Ecto neural progenitor cell (in vitro differentiated cells): ENCODE data around the gene ZC3H18.

Experiments used
- DNase-seq: peaks from one replicate; pipeline ENCODE4 v3.0.0-alpha.2; 2018; ENCODE audit warnings: low spot score

ZC3H18 gene

DNA sequence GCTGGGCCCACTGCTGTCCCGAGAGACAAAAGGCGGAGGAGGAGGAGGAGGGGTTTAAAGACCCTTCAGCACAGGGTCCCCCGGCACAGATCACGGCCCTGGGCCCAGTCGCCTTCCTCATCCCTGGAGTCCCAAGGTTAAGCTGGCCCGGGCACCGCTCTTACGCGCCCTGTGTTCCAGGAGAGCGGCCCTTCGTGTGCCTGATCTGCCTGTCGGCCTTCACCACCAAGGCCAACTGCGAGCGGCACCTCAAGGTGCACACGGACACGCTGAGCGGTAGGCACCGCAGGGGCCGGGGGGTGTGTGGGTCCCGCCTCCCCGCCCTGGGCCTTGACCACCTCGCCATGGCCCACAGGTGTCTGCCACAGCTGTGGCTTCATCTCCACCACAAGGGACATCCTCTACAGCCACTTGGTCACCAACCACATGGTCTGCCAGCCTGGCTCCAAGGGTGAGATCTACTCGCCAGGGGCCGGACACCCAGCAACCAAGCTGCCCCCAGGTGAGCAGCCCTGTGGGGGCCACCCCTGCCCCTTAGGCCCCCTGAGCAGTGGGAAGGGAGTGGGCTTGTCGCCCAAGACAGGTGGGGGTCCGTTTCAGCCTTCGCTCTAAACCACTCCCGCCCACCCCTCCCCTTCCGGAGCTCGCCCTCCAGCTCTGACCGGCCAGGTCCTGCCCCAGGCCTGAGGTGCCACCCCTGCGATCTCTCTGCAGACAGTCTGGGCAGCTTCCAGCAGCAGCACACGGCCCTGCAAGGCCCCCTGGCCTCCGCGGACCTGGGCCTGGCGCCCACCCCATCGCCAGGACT lies 37.6 kb upstream of the ZC3H18 start:
- no peak for DNase-seq

DNA sequence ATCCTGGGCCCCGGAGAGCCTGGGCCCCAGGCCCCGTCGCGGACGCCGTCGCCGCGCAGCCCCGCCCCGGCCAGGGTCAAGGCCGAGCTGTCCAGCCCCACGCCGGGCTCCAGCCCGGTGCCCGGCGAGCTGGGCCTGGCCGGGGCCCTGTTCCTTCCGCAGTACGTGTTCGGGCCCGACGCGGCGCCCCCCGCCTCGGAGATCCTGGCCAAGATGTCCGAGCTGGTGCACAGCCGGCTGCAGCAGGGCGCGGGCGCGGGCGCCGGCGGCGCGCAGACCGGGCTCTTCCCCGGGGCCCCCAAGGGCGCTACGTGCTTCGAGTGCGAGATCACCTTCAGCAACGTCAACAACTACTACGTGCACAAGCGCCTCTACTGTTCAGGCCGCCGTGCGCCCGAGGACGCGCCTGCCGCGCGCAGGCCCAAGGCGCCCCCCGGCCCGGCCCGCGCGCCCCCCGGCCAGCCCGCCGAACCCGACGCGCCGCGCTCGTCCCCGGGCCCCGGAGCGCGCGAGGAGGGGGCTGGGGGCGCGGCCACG lies 36.8 kb upstream of the ZC3H18 start:
- no peak for DNase-seq

DNA sequence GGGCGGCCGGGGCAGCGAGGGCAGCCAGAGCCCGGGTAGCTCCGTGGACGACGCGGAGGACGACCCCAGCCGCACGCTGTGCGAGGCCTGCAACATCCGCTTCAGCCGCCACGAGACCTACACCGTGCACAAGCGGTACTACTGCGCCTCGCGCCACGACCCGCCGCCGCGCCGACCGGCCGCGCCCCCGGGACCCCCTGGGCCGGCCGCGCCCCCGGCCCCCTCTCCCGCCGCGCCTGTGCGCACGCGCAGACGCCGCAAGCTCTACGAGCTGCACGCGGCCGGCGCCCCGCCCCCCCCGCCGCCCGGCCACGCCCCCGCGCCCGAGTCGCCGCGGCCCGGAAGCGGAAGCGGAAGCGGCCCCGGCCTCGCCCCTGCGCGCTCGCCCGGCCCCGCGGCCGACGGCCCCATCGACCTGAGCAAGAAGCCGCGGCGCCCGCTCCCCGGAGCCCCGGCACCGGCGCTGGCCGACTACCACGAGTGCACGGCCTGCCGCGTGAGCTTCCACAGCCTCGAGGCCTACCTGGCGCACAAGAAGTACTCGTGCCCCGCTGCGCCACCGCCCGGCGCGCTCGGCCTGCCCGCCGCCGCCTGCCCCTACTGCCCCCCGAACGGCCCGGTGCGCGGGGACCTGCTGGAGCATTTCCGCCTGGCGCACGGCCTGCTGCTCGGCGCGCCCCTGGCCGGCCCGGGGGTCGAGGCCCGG lies 36.1 kb upstream of the ZC3H18 start:
- DNase-seq: peak; percentile 90

DNA sequence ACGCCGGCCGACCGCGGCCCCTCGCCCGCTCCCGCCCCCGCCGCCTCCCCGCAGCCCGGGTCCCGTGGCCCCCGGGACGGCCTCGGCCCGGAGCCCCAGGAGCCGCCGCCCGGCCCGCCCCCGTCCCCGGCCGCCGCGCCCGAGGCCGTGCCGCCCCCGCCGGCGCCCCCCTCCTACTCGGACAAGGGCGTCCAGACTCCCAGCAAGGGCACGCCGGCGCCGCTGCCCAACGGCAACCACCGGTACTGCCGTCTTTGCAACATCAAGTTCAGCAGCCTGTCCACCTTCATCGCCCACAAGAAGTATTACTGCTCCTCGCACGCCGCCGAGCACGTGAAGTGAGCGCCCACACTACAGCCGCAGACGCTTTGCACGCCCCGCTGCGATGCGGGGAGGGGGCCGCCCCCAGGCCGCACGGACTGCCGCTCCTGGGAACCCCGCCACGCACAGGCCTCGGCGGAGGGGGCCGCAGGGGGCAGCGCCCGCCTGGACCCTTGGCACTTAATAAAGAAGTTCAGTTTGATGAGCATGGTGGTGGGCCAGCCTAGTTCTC lies 35.5 kb upstream of the ZC3H18 start:
- no peak for DNase-seq

DNA sequence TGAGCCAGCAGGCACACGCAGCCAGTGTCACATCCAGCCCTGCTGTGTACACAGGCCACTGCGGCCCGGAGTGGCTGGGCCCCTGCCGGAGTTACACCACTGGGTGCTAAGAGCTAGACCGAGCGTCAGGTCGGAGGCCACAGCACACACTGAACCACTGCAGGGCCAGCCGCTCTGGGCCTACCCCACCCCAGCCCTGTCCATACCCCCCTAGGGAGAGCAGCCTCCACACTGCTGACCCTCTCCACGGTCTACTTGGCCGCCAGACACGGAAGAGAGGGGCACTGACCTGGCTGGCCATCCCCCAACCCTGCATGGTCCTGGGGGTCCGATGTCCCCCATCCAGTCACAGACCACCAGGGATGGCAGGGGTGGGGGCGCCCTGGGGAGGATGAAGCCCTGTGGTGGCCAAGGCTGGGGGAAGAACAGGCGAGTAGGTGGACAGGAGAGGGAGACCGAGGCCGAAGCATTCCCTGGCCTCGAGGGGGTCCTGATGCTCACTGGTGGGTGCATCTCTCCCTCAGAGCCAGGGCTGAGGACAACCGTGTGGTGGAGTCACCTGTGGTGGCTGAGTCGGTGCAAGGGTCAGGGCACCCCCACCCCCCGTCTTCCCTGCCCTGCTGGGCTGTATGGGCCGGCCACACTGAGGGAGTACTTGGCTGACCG lies 34.9 kb upstream of the ZC3H18 start:
- DNase-seq: no peak

DNA sequence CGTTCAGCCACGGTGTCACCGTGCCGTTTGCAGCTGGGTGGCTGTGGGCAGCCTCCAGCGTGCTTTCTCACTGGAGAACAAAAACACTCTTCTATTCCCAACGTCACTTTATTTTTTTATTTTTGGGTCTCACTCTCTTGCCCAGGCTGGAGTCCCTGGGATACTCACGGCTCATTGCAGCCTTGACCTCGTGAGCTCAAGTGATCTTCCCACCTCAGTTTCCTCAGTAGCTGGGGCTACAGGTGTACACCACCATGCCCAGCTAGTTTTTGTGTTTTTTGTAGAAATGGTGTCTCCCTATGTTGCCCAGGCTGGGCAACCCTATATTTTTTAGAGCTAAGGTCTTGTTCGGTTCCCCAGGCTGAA lies 34.4 kb upstream of the ZC3H18 start:
- DNase-seq: no peak

DNA sequence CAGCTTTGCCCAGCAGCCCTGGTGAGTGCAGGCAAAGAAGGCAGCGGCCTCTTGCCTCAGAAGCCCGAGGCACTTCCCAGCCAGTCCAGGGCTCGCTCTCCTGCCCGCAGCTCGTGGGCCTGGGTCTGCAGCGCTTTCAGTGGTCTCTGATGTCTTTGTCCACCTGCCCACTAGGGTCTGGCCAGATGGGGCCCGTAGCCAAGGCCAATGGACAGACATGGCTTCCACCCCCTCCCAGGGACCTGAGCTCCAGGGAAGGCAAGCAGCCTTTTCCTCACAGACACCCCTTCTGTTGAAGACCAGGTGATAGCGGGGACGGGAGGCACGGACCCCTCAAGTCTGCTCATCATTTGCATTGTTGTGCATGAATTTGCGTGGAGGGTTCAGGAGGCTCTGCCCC lies 33.7 kb upstream of the ZC3H18 start:
- no peak for DNase-seq

DNA sequence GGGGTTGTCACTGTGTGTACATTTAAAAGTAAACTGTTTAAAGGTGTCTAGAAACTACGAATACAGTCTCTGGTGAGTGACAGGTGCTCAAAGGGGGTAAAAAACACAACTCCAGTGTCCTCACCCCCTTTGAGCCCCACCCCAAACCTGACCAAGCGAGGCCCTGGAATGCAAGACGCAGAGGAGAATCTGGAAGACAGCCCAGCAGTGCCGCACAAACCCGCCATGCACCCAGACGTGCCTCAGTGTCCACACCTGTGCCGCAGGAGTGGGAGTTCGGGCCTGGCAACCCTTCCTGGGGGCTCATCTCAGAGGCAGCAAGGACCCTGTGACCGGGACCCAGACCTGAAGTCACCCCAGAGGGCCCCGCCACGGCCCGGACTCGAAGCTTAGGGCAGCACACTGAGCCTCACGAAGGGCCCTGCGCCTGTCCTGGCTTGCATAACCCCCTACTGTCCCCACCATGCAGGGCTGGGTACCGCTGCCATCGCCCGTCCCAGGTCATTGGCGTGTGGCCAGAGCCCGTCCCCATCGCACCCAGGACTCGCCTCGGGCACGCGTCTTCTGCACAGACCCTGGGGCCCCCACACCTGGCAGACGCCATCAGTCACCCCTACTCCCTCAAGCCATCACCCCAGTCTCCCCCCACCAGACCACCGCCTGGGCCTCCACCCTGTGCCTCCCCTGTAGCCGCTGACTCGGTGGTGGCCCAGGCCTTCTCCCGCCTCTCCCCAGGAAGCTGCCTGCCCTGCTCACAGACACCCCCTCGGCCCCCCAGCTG lies 33.0 kb upstream of the ZC3H18 start:
- DNase-seq: no peak

DNA sequence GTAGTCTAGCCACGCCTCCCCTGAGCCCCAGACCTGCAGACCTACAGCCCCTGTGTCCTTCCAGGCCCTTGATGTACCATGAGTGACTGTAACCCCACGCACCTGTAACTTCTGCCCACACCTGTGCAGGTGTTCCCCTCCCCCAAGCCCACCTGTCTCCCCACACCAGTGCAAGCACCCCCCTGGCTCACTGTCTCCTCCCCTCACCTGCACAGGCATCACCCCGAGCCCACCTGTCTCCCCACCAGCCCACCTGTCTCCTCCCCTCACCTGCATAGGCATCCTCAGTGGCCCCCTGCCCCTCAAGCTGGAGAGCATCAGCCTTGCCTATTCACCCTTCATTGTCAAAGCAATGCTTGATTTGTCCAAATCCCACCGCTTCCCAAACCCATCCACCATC lies 32.3 kb upstream of the ZC3H18 start:
- no peak for DNase-seq

DNA sequence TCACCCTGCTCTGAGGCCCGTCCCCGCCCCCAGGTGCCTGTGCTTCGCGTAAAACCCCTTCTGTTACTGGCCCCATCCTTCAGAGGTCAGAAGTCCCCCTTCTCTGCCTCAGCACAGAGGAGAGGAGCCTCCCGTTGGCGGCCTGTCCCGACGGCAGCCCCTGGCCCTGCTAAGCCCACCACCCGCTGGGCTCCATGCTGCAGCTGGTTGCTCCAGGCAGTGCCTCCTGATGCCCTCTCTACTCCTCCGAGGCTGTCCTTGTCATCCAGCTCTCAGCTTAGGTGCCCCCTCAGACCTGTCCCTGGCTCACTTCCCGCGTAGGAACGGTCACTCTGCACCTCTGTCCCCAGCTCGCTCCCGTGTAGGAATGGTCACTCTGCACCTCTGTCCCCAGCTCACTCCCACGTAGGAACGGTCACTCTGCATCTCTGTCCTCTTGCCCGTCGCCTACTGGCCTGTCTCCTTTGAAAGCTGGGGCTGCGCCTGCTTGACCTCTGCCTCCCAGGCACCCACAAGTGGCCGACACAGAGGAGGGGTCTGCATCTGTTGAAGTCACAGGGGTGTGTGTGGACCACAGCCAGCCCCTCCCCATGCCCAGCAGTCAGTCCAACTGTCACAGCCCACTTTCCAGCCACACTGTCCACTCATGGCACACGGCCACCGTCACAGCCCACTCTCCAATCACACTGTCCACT lies 31.7 kb upstream of the ZC3H18 start:
- peak; percentile 54 for DNase-seq

DNA sequence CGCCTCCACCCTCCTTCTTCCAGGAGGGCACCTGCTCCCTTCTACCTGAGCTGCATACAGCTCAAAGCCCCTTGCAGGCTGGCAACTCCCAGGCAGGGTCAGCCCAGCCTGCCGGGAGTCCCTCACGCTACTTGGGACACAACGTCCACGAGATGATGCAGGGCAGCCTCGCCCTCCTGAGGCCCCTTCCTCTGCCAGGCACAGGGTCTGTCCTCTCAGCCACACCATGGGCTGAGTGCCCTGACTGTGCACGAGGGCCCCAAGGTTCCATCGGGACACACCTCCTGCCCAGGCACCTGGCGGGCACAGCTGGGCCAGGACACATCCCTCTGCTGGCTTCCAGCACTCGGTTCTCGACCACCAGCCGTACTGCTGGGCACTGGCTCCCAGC lies 30.9 kb upstream of the ZC3H18 start:
- peak; percentile 46 for DNase-seq

DNA sequence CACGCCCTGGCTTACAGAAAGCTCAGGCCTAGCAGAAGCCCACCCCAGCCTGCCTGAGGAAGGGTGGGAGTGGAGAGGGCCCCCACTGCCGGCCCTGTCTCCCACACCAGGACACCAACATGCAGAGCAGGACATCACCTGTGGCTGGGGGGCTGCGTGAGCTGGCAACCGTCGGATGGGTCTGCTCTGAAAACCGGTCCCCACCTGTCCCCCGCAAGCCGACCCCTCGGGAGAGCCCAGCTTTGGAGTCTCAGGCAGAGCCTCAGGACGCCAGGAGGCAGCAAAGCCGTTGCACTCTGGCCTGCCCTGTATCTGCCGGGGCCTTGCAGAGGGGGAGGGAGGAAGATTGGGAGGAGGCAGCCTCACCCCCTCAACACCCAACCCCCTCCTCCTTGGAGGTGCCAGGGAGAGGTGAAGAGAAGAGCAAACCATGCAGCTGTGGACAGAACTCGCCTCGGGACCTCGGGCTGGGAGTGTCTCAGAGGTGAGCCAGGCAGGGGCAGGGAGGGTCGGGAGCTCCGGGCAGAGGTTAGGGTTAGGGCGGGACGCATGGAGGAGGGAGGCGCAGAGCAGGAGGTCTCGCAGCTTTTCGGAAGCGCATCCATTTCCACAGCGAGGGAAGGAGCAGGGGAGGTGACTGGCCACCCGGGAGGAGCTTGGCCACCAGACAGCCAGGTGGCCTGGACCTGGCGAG lies 30.4 kb upstream of the ZC3H18 start:
- no peak for DNase-seq

DNA sequence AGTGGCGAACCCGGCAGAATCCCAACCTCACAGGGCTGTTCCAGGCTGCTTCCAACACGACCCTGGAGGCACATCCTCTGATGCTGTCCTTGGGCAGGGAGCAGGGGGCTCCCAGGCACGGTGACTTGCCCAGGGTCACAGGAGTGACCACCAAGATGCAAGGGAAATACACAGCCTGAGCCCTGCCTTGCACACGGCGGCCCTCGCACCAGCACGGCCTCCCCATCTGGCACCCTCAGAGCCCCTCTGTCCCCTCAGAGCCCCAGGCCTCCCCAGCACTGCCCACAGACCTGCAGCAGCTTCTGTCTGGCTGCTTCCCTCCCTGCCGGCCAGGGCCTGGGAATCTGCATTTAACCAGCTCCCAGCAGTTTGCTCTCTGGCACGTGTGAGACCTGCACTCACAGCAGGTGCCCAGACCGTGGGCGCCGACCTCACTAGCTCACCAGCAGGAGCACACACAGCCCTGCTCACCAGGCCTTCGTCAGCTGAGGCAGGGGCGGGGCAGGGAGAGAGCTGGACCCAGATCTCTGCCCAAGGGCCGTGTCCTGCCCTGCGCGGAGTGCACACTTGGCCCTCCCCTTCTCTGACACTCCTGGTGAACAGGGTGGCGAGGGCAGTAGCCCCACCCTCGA lies 29.7 kb upstream of the ZC3H18 start:
- DNase-seq: no peak

DNA sequence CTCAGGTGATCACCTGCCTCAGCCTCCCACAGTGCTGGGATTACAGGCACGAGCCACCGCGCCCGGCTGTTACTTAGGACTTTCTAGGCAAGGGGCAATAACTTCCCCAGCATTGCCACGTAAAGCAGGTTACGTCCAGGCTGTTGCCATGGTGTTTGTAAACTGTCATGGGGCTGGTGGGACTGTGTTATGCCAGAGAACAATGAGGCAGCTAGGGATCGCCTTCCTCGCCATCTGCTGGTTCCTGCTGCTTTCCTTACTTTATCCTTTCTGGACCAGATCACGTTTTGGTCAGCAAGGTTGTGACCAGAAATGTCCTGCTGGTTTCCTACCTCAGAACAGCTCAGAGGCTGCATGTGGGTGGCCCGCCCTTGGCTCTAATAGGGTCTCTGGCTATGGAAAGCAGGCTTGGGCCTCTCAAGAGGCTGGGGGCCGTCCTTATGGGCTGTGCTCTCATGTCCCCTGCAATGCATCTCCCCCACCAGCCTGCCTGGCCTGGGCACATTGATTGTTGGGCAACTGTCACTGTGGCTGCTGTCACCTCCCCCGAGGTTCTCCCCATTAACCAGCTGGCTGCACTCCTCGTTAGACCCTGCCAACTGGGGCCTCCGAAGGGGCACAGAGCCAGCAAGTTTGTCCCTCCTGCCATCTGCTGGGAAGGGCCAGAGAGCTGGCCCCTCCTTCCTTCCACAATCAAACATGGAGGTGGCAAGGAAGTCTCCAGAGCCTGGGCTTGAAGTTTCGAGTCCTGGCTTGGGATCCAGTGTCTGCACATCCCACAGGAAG lies 28.2 kb upstream of the ZC3H18 start:
- no peak for DNase-seq

DNA sequence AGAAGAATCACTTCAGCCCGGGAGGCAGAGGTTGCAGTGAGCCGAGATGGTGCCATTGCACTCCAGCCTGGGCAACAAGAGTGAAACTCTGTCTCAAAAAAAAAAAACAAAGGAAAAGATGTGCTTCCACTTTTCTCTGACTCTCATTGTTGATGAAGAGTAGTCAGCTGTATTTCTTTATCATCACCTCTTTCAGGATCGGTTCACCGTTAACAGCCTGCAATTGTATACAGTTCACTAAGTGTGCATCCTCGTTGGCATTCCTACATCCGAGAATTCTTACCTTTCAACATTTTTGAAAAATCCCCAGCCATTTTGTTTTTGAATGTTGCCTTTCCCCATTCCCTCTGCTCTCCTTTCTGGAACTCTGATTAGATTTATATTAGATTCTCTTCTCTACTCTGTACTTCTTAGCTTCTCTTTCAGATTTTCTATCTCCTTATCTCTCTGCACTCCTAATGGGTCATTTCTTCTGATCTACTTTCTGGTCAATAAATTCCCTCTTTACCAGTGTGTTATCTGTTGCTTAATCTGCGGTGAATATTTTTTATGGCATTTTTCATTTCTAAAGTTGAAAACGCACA lies 26.9 kb upstream of the ZC3H18 start:
- DNase-seq: no peak

DNA sequence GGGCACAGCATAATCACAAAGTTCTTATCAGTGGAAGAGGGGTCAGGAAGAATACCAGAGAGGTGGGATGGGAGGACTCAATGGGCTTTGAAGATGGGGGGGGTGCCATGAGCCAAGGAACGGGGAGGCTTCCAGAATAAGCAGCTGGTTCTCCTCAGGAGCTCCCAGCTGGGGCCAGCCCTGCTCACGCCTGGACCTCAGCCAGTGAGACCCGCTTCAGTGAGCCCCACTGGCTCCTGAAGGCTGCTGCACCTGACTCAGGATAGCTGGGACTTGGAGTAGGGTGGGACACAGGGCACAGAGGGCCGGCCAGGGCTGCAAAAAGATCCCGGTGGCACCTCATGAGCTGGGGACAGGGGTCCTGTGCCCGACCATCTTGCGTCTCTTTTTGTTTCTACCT lies 24.4 kb upstream of the ZC3H18 start:
- DNase-seq: no peak

DNA sequence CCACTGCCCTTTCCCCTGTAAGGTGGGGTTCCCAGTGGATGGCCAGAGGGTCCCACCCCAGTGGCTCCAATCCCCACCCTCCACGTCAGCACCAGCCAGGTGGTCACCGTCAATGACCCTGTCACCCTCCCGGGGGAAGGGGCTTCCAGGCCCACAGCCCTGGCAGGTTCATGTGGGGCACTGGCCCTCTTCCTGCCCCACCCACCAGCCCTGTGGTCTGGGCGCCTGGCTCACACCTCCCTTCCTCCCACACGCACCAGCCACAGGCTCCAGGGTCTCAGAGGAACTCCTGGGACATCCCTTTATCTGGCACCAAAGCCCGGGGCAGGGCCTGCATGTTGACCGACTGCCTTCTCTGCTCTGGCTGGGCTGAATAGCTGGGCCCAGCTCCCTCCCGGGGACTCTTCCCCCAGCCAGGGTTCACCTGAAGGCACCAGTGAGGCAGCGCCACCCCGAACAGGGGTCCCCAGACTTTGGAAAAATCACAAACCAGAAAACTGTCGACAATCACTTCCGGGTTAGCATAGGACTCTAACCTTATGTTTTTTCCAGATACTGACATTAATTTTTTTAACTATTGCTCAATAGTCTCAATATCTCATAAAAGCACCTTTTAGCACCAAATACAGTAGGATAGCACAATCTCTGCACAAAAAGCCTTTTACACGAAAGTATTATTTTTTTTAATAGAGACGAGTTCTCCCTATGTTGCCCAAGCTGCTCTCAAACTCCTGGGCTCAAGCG lies 21.9 kb upstream of the ZC3H18 start:
- no peak for DNase-seq

DNA sequence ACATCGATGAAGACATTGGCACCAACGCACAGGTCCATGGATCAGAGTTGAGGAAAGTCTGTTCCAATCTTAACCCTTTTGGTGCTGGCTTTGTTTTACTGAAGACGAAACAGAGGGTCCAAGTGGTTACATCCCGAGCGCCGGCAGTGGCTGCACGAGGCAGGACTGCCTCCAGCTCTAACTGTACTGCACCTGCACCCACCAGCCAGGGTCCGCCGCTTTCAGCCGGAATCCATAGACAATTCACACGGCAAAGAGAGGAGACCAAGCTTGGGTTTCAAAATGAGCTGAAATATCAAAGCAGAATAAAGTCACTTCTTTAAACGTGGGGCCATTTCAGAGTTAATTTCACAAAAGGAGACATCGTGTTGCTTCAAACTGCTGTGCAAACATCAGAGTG lies 21.2 kb upstream of the ZC3H18 start:
- DNase-seq: no peak
